ENCODE measurements around the gene OGG1. TPM values are rescaled to one million over a fixed set of nuclear protein-coding genes. Genes with fewer than 3 reads are reported as not detected.

The OGG1 gene
- total and polyA plus RNA-seq, 12 donors = 5.2 to 15.1 (median 8.5) TPM

- TF ChIP-seq CTCF (IDR thresholded peaks at IDR 0.05) = no peak
- intact Hi-C loops (cut with DNase I) = loop anchor here in 5 of 10 donors (2.0 to 5.0 kb wide), 5 partner anchors 41 to 141 kb away; partner anchors contain the start of genes BRPF1 (in 2 of the 5) and OGG1 (in 1 of the 5)
- Histone ChIP-seq H3K27me3 (no peaks in the 10 kb centered on the region), H3K36me3 (peaks cover 0 to 71% (median 14%) of the 10 kb centered on the region in 9 donors), H3K27ac (peak overlapping the region; percentile 91 to 98 (median 97)), H3K4me3 (peak overlapping the region; percentile 63 to 100 (median 80)), H3K9me3 (no peaks in the 10 kb centered on the region), H3K4me1 (peaks cover 5 to 51% (median 35%) of the 10 kb centered on the region in 9 donors)
- ATAC-seq = peak in 7 of 8 donors; percentile 0 to 17 (median 4)
- WGBS, 2 donors = 1% methylated on average over 22 to 23 of the region's 23 CpGs
- DNase-seq = peak in 1 of 2 donors; percentile 20
Measured at GRCh38 chr3:9793161-9793781, 43.5 kb downstream of the OGG1 start.

DNA sequence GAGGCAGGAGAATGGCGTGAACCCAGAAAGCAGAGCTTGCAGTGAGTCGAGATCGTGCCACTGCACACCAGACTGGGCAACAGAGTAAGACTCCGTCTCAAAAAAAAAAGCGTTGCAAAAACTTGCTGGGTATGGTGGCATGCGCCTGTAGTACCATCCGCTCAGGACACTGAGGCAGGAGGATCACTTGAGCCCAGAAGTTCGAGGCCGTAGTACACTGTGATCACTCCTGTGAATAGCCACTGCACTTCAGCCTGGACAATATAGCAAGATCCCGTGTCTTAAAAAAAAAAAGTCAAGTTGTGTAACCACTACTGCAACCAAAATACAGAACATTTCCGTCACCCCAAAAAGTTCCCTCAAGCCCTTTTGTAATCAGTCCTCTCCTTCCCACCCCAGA lies 44.6 kb downstream of the OGG1 start:
- no peak for TF ChIP-seq CTCF (IDR thresholded peaks at IDR 0.05)
- Histone ChIP-seq H3K27ac (no peak overlapping the region), H3K27me3 (no peaks in the 10 kb centered on the region), H3K4me1 (peaks cover 5 to 51% (median 35%) of the 10 kb centered on the region in 9 donors), H3K36me3 (peaks cover 5 to 71% (median 25%) of the 10 kb centered on the region in 9 donors), H3K9me3 (no peaks in the 10 kb centered on the region), H3K4me3 (peak overlapping the region in 4 of 10 donors; percentile 75 to 100 (median 90))
- 96 to 97% methylated on average over 11 of the region's 11 CpGs for WGBS, 2 donors
- ATAC-seq (no peak), DNase-seq (no peak)
- intact Hi-C loops (cut with DNase I) = loop anchor here in 4 of 10 donors (5.0 kb wide), 3 partner anchors 42 to 142 kb away; partner anchors contain the start of gene BRPF1 (in 1 of the 4)

DNA sequence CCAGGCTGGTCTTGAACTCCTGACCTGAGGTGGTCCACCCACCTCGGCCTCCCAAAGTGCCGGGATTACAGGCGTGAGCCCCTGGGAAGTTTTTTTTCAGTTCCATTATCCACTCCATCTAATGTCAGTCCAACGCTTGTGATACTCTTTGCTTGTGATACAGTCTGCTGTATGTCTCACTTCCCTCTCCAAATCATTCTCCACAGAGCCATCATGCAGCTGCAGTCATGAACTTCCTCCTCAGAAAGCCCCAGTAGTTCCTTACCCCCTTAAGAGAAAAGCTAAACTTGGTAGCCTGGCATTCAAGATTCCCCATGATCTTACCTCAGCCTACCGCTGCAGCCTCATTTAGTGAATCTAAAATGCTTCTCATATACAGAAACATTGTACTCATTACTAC lies 45.5 kb downstream of the OGG1 start:
- no peak for TF ChIP-seq CTCF (IDR thresholded peaks at IDR 0.05)
- H3K36me3 ChIP-seq = peaks cover 8 to 71% (median 29%) of the 10 kb centered on the region in 9 donors
- peaks cover 5 to 51% (median 35%) of the 10 kb centered on the region in 9 donors for H3K4me1 ChIP-seq
- no peak for DNase-seq
- intact Hi-C loops (cut with DNase I) = no loop called here
- H3K9me3 ChIP-seq = no peaks in the 10 kb centered on the region
- no peak overlapping the region for H3K27ac ChIP-seq
- H3K4me3 ChIP-seq = peak overlapping the region in 1 of 10 donors; percentile 100
- ATAC-seq = no peak
- H3K27me3 ChIP-seq = no peaks in the 10 kb centered on the region
- 89 to 92% methylated on average over 5 of the region's 5 CpGs for WGBS, 2 donors

DNA sequence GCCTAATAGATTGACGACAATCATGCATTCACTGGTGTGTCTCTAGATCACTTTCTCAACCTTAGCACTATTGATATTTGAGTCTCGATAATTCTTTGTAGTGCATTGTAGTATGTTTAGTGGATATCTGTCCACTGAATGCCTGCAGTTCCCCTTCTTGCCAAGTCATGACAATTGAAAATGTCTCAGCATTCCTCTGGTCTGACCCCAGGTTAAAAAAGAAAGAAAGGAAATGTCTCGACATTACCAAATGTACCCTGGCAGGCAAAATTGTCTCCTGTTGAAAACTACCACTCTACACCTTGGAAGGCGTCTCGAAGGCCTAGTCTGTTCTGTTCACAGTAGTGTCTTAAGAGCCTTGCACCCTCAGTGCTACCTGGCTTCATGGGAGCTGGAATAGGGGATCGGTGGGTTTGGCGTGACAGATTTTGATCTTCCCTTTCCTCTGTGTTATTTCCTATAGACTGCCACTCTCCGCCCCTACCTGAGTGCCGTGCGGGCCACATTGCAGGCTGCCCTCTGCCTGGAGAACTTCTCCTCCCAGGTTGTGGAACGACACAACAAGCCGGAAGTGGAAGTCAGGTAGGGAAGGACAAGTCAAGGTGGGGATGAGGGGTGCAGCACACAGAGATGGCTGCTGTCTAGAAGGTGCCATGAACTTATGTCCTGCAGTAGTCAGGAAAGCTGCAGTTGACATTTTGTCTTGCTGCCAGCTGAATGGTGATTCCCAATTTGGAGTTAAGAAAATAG lies 47.6 kb downstream of the OGG1 start:
- Histone ChIP-seq H3K27ac (no peak overlapping the region), H3K9me3 (no peaks in the 10 kb centered on the region), H3K36me3 (peaks cover 8 to 82% (median 47%) of the 10 kb centered on the region in 9 donors), H3K4me3 (no peak overlapping the region), H3K4me1 (peaks cover 5 to 34% (median 23%) of the 10 kb centered on the region in 9 donors), H3K27me3 (no peaks in the 10 kb centered on the region)
- 88 to 91% methylated on average over 12 of the region's 12 CpGs for WGBS, 2 donors
- no peak for DNase-seq
- ATAC-seq = no peak
- no peak for TF ChIP-seq CTCF (IDR thresholded peaks at IDR 0.05)
- intact Hi-C loops (cut with DNase I) = no loop called here
